Measurements from ENCODE around the gene NRXN3.

- TF ChIP-seq CTCF (IDR thresholded peaks at IDR 0.05) (no peak), POLR2A (IDR thresholded peaks at IDR 0.05) (no peak)
Observed at GRCh38 chr14:78838959-78839358, 668.8 kb downstream of the NRXN3 start.

Measured in body of pancreas (tissue), 4 donors.